Measurements from ENCODE around the gene NEU1. TPM values are rescaled to one million over a fixed set of nuclear protein-coding genes. Genes with fewer than 3 reads are reported as not detected.

The NEU1 gene
- total RNA-seq, 1 experiment from 2014 or later: 133 TPM

Other genes with a start within 250 kb of the NEU1 start
- gene AIF1, start 247.6 kb downstream of the NEU1 start, total RNA-seq (2022): not detected in 2 replicates
- 473 and 509 TPM in 2 replicates for gene PRRC2A, start 242.1 kb downstream of the NEU1 start, total RNA-seq (2022)
- gene BAG6, start 210.2 kb downstream of the NEU1 start, total RNA-seq (2022): 617 and 663 TPM in 2 replicates
- 2.6 and 3.6 TPM in 2 replicates for gene APOM, start 206.9 kb downstream of the NEU1 start, total RNA-seq (2022)
- gene C6orf47, start 202.0 kb downstream of the NEU1 start, total RNA-seq (2022): 40.3 and 42.9 TPM in 2 replicates
- gene GPANK1, start 197.8 kb downstream of the NEU1 start, total RNA-seq (2022): 32.2 and 35.6 TPM in 2 replicates
- gene CSNK2B, start 196.7 kb downstream of the NEU1 start, total RNA-seq (2022): 337 and 357 TPM in 2 replicates
- 44.6 and 45.1 TPM in 2 replicates for gene LY6G5B, start 192.8 kb downstream of the NEU1 start, total RNA-seq (2022)
- 4.9 and 5.4 TPM in 2 replicates for gene LY6G5C, start 181.8 kb downstream of the NEU1 start, total RNA-seq (2022)
- gene ABHD16A, start 159.5 kb downstream of the NEU1 start, total RNA-seq (2022): 89.9 and 99.1 TPM in 2 replicates
- not detected in 2 replicates for gene LY6G6F, start 156.0 kb downstream of the NEU1 start, total RNA-seq (2022)
- not detected in 2 replicates for gene LY6G6D, start 147.5 kb downstream of the NEU1 start, total RNA-seq (2022)
- 1.0 TPM in 1 of 2 replicates, not detected in the other for gene LY6G6C, start 141.1 kb downstream of the NEU1 start, total RNA-seq (2022)
- gene MPIG6B, start 139.4 kb downstream of the NEU1 start, total RNA-seq (2022): not detected in 2 replicates
- 81.4 and 89.6 TPM in 2 replicates for gene DDAH2, start 133.5 kb downstream of the NEU1 start, total RNA-seq (2022)
- 943 and 1,109 TPM in 2 replicates for gene CLIC1, start 126.3 kb downstream of the NEU1 start, total RNA-seq (2022)
- gene MSH5, start 122.8 kb downstream of the NEU1 start, total RNA-seq (2022): 156 and 176 TPM in 2 replicates
- gene SAPCD1, start 100.2 kb downstream of the NEU1 start, total RNA-seq (2022): 26.6 and 30.3 TPM in 2 replicates
- gene VWA7, start 85.5 kb downstream of the NEU1 start, total RNA-seq (2022): 22.1 and 37.6 TPM in 2 replicates
- 316 and 331 TPM in 2 replicates for gene VARS1, start 67.1 kb downstream of the NEU1 start, total RNA-seq (2022)
- 126 and 144 TPM in 2 replicates for gene LSM2, start 55.9 kb downstream of the NEU1 start, total RNA-seq (2022)
- gene HSPA1L, start 47.5 kb downstream of the NEU1 start, total RNA-seq (2022): 4.2 and 4.3 TPM in 2 replicates
- 1,238 and 1,263 TPM in 2 replicates for gene HSPA1A, start 47.3 kb downstream of the NEU1 start, total RNA-seq (2022)
- 687 and 705 TPM in 2 replicates for gene HSPA1B, start 35.1 kb downstream of the NEU1 start, total RNA-seq (2022)
- 185 and 238 TPM in 2 replicates for gene SLC44A4, start 16.2 kb upstream of the NEU1 start, total RNA-seq (2022)
- gene EHMT2, start 34.9 kb upstream of the NEU1 start, total RNA-seq (2022): 131 and 138 TPM in 2 replicates
- 22.6 and 28.1 TPM in 2 replicates for gene ZBTB12, start 39.3 kb upstream of the NEU1 start, total RNA-seq (2022)
- gene C2, start 64.9 kb upstream of the NEU1 start, total RNA-seq (2022): 5.0 and 6.3 TPM in 2 replicates
- 944 and 1,205 TPM in 2 replicates for gene CFB, start 83.3 kb upstream of the NEU1 start, total RNA-seq (2022)
- gene NELFE, start 96.2 kb upstream of the NEU1 start, total RNA-seq (2022): 141 and 157 TPM in 2 replicates
- 182 and 201 TPM in 2 replicates for gene SKIC2, start 96.4 kb upstream of the NEU1 start, total RNA-seq (2022)
- 40.9 and 43.6 TPM in 2 replicates for gene DXO, start 109.3 kb upstream of the NEU1 start, total RNA-seq (2022)
- gene C4A, start 119.2 kb upstream of the NEU1 start, total RNA-seq (2022): 13.1 and 20.8 TPM in 2 replicates
- 7.8 and 13.4 TPM in 2 replicates for gene C4B, start 152.0 kb upstream of the NEU1 start, total RNA-seq (2022)
- gene CYP21A2, start 175.6 kb upstream of the NEU1 start, total RNA-seq (2022): 0.76 and 0.78 TPM in 2 replicates
- 10.6 and 11.3 TPM in 2 replicates for gene TNXB, start 246.5 kb upstream of the NEU1 start, total RNA-seq (2022)